H1 (cell line): ENCODE measurements around the gene SHMT2. TPM values are rescaled to one million over a fixed set of nuclear protein-coding genes. Genes with fewer than 3 reads are reported as not detected.

Source experiments
- CTCF ChIA-PET: fragments of 300-600 bp; sonication (Branson Sonifier 250); formaldehyde crosslinking; loops from one replicate; lab custom pipeline; 2021; ENCODE audit not compliant: partially characterized antibody; lab: Charles Lee
- POLR2A ChIA-PET: fragments of 300-600 bp; sonication (Branson Sonifier 250); formaldehyde crosslinking; loops from one replicate; lab custom pipeline; 2021; ENCODE audit warnings: inconsistent platforms; ENCODE audit not compliant: partially characterized antibody; lab: Charles Lee
- DNase-seq, 2 experiments: peaks; one replicate each; pipeline versions ENCODE4 v3.0.0 to v3.0.0-alpha.2; 2010 to 2022; ENCODE audit warnings: low spot score in 2 of 2, low read depth in 1 of 2, mixed read lengths in 1 of 2
- FAIRE-seq: peaks from 2 replicates; lab custom pipeline; 2011; peaks lifted over from hg19 to GRCh38; lab: Jason Lieb, UNC
- H2AFZ ChIP-seq: 2 replicates; pipeline ENCODE4 v1.8.1; 2012; ENCODE audit warnings: low read length, inconsistent platforms
- H2AK5ac ChIP-seq: 2 replicates; pipeline ENCODE4 v1.6.1; 2013; ENCODE audit warnings: low read depth, low read length
- H2BK120ac ChIP-seq: replicated peaks from 2 replicates; pipeline ENCODE3; 2013; ENCODE audit warnings: low read depth, low read length, inconsistent platforms
- H2BK12ac ChIP-seq: 2 replicates; pipeline ENCODE4 v1.6.1; 2013; ENCODE audit warnings: low read depth, low read length
- H2BK15ac ChIP-seq: 2 replicates; pipeline ENCODE4 v1.6.1; 2013; ENCODE audit warnings: low read length
- H2BK20ac ChIP-seq: 2 replicates; pipeline ENCODE4 v1.6.1; 2013; ENCODE audit warnings: low read length
- H2BK5ac ChIP-seq: 2 replicates; pipeline ENCODE4 v1.6.1; 2013; ENCODE audit warnings: low read depth, low read length
- H3K14ac ChIP-seq: 2 replicates; pipeline ENCODE4 v1.6.1; 2013; ENCODE audit warnings: inconsistent platforms; ENCODE audit not compliant: insufficient read length
- H3K18ac ChIP-seq: 2 replicates; pipeline ENCODE4 v1.6.1; 2013; ENCODE audit warnings: low read length; ENCODE audit errors: extremely low read depth
- H3K23ac ChIP-seq: 2 replicates; pipeline ENCODE4 v1.6.1; 2013; ENCODE audit warnings: inconsistent platforms; ENCODE audit not compliant: insufficient read length
- H3K23me2 ChIP-seq: 2 replicates; pipeline ENCODE4 v1.6.1; 2013; ENCODE audit warnings: low read depth, low read length
- H3K27ac ChIP-seq: 2 replicates; pipeline ENCODE4 v1.6.1; 2011; ENCODE audit warnings: low read depth, low read length, inconsistent platforms
- H3K27me3 ChIP-seq, 4 experiments: replicated peaks in 1 of 4; 1 replicate in 1 of 4; 2 replicates in 3 of 4; pipeline versions ENCODE4 v1.6.1 to v1.8.1; 2011 to 2013; ENCODE audit warnings: low read length in 3 of 4, mild to moderate bottlenecking in 3 of 4, inconsistent platforms in 2 of 4, mixed read lengths in 2 of 4, moderate library complexity in 1 of 4; ENCODE audit not compliant: control insufficient read depth in 3 of 4, insufficient read depth in 3 of 4; ENCODE audit errors: extremely low read depth in 1 of 4
- H3K36me3 ChIP-seq, 4 experiments: 2 replicates each; pipeline versions ENCODE4 v1.6.1 to v1.8.1; 2011 to 2013; ENCODE audit warnings: mild to moderate bottlenecking in 4 of 4, low read length in 3 of 4, moderate library complexity in 2 of 4, control low read depth in 1 of 4, inconsistent platforms in 1 of 4; ENCODE audit not compliant: insufficient read depth in 4 of 4, control insufficient read depth in 2 of 4
- H3K4ac ChIP-seq: replicated peaks from 2 replicates; pipeline ENCODE3; 2013; ENCODE audit warnings: low read length, low read depth, mixed read lengths, inconsistent platforms; ENCODE audit not compliant: insufficient read length
- H3K4me1 ChIP-seq, 4 experiments: replicated peaks in 1 of 4; 1 replicate in 1 of 4; 2 replicates in 3 of 4; pipeline versions ENCODE4 v1.6.1 to v1.8.1; 2011 to 2013; ENCODE audit warnings: low read length in 3 of 4, inconsistent platforms in 2 of 4, mixed read lengths in 1 of 4; ENCODE audit not compliant: insufficient read depth in 4 of 4, control insufficient read depth in 3 of 4
- H3K4me2 ChIP-seq, 2 experiments: 2 replicates each; pipeline versions ENCODE4 v1.6.1 to v1.8.1; 2011 to 2013; ENCODE audit warnings: low read depth in 2 of 2, low read length in 2 of 2, control low read depth in 1 of 2, inconsistent platforms in 1 of 2, mild to moderate bottlenecking in 1 of 2; ENCODE audit not compliant: insufficient read depth in 1 of 2
- H3K4me3 ChIP-seq, 4 experiments: fragments of 200-600, 300-600 bp in 1 of 4; sonication (generic), shearing (Covaris generic), sonication (Bioruptor Twin) in 1 of 4; 2 replicates each; pipeline versions ENCODE4 v1.5.1 to v1.8.1; 2011 to 2016; ENCODE audit warnings: low read length in 4 of 4, low read depth in 3 of 4, control low read depth in 2 of 4, inconsistent platforms in 2 of 4, mild to moderate bottlenecking in 2 of 4, mixed read lengths in 1 of 4, moderate library complexity in 1 of 4; ENCODE audit not compliant: insufficient read depth in 2 of 4; ENCODE audit errors: extremely low read depth in 1 of 4
- H3K56ac ChIP-seq: replicated peaks from 2 replicates; pipeline ENCODE3; 2013; ENCODE audit warnings: low read depth, mild to moderate bottlenecking, mixed read lengths, low read length, inconsistent platforms; ENCODE audit not compliant: insufficient read length
- H3K79me1 ChIP-seq: 2 replicates; pipeline ENCODE4 v1.6.1; 2013; ENCODE audit warnings: low read depth, low read length, control low read depth
- H3K79me2 ChIP-seq, 2 experiments: 2 replicates each; pipeline versions ENCODE4 v1.6.1 to v1.8.1; 2012 to 2013; ENCODE audit warnings: low read length in 2 of 2, mild to moderate bottlenecking in 2 of 2, inconsistent platforms in 1 of 2; ENCODE audit not compliant: insufficient read depth in 2 of 2, control insufficient read depth in 1 of 2
- H3K9ac ChIP-seq, 4 experiments: replicated peaks in 1 of 4; 1 replicate in 1 of 4; 2 replicates in 3 of 4; pipeline versions ENCODE4 v1.6.1 to v1.8.1; 2011 to 2013; ENCODE audit warnings: low read depth in 3 of 4, low read length in 3 of 4, control low read depth in 2 of 4, mild to moderate bottlenecking in 2 of 4, moderate library complexity in 2 of 4, inconsistent platforms in 1 of 4; ENCODE audit errors: extremely low read depth in 1 of 4
- H3K9me3 ChIP-seq, 2 experiments: 2 replicates each; pipeline versions ENCODE4 v1.6.1 to v1.8.1; 2012 to 2013; ENCODE audit warnings: mild to moderate bottlenecking in 2 of 2, moderate library complexity in 2 of 2, control low read depth in 1 of 2, inconsistent platforms in 1 of 2, low read depth in 1 of 2, low read length in 1 of 2, mixed read lengths in 1 of 2; ENCODE audit not compliant: insufficient read depth in 2 of 2
- H4K20me1 ChIP-seq, 2 experiments: replicated peaks in 1 of 2; 2 replicates each; pipeline versions ENCODE3 to v1.8.1; 2011 to 2013; ENCODE audit warnings: inconsistent platforms in 2 of 2, low read length in 2 of 2, mild to moderate bottlenecking in 1 of 2; ENCODE audit not compliant: insufficient read depth in 2 of 2, control insufficient read depth in 1 of 2
- H4K5ac ChIP-seq: 2 replicates; pipeline ENCODE4 v1.6.1; 2013; ENCODE audit warnings: low read length, low read depth, mixed read lengths, inconsistent platforms; ENCODE audit not compliant: insufficient read length
- H4K8ac ChIP-seq: 2 replicates; pipeline ENCODE4 v1.8.0; 2013; ENCODE audit warnings: mild to moderate bottlenecking, moderate library complexity, low read length, inconsistent platforms; ENCODE audit not compliant: insufficient read depth; ENCODE audit errors: extremely low read depth
- H4K91ac ChIP-seq: replicated peaks from 2 replicates; pipeline ENCODE3; 2013; ENCODE audit warnings: low read length, mixed read lengths, inconsistent platforms; ENCODE audit not compliant: insufficient read length
- BACH1 ChIP-seq: IDR thresholded peaks from 2 replicates; pipeline ENCODE4 v1.6.1; 2012; ENCODE audit warnings: low read length, improper control_type of control experiment
- CHD1 ChIP-seq: IDR thresholded peaks from 2 replicates; pipeline ENCODE4 v1.6.1; 2012; ENCODE audit warnings: low read depth, low read length, improper control_type of control experiment
- EGR1 ChIP-seq: IDR thresholded peaks from 2 replicates; pipeline ENCODE4 v1.6.1; 2011; ENCODE audit warnings: low read depth, low read length, borderline replicate concordance
- JUND ChIP-seq: IDR thresholded peaks from 2 replicates; pipeline ENCODE4 v1.6.1; 2011; ENCODE audit warnings: mild to moderate bottlenecking, improper control_type of control experiment, low read length
- KDM1A ChIP-seq: fragments of 200-600, 300-600 bp; sonication (generic); IDR thresholded peaks from 2 replicates; pipeline ENCODE4 v1.7.1; 2016; ENCODE audit warnings: mild to moderate bottlenecking, low read length, borderline replicate concordance
- KDM5A ChIP-seq: fragments of 200-600 bp; IDR thresholded peaks from 2 replicates; pipeline ENCODE4 v1.7.1; 2012; ENCODE audit warnings: mild to moderate bottlenecking, low read length, inconsistent platforms, mixed read lengths
- NANOG ChIP-seq: IDR thresholded peaks from 2 replicates; pipeline ENCODE4 v1.6.1; 2011; ENCODE audit warnings: low read length, low read depth, mild to moderate bottlenecking, inconsistent platforms; ENCODE audit not compliant: insufficient read depth, poor library complexity, severe bottlenecking
- POLR2A ChIP-seq, 2 experiments: IDR thresholded peaks; 1 replicate in 1 of 2; 2 replicates in 1 of 2; pipeline ENCODE4 v1.6.1; 2011; ENCODE audit warnings: low read depth in 2 of 2, low read length in 2 of 2, mild to moderate bottlenecking in 2 of 2; ENCODE audit errors: control extremely low read depth in 1 of 2
- RBBP5 ChIP-seq: IDR thresholded peaks from 2 replicates; pipeline ENCODE4 v1.7.1; 2012; ENCODE audit warnings: low read depth, mild to moderate bottlenecking, inconsistent platforms, low read length, moderate library complexity, borderline replicate concordance
- SIN3A ChIP-seq, 2 experiments: IDR thresholded peaks in 1 of 2; conservative IDR thresholded peaks in 1 of 2; 2 replicates each; pipeline ENCODE4 v1.6.1; 2011 to 2012; ENCODE audit warnings: low read length in 2 of 2, improper control_type of control experiment in 1 of 2, low read depth in 1 of 2, mild to moderate bottlenecking in 1 of 2
- SP4 ChIP-seq: IDR thresholded peaks from 2 replicates; pipeline ENCODE4 v1.6.1; 2012; ENCODE audit warnings: low read length, inconsistent platforms
- TBP ChIP-seq: IDR thresholded peaks from 2 replicates; pipeline ENCODE4 v1.6.1; 2011; ENCODE audit warnings: low read depth, low read length, improper control_type of control experiment
- TCF12 ChIP-seq: IDR thresholded peaks from 2 replicates; pipeline ENCODE4 v1.6.1; 2011; ENCODE audit warnings: low read depth, mild to moderate bottlenecking, low read length
- YY1 ChIP-seq: IDR thresholded peaks from 2 replicates; pipeline ENCODE4 v1.6.1; 2011; ENCODE audit warnings: low read depth, mild to moderate bottlenecking, low read length
- ZNF274 ChIP-seq: IDR thresholded peaks from 2 replicates; pipeline ENCODE4 v1.7.0; 2012; ENCODE audit warnings: low read length, borderline replicate concordance; ENCODE audit errors: extremely low read depth
- WGBS, 2 experiments: shearing (Covaris generic) in 1 of 2; methylation state at CpG; one replicate each; pipeline versions ENCODE4 v1.1.6 to v1.1.7; 2013 to 2015; ENCODE audit warnings: low lambda C conversion rate in 2 of 2, mixed read lengths in 2 of 2, inconsistent platforms in 1 of 2, low coverage in 1 of 2, missing lambda C conversion rate in 1 of 2; ENCODE audit not compliant: insufficient replicate concordance in 2 of 2, insufficient coverage in 1 of 2, insufficient read length in 1 of 2; ENCODE audit errors: extremely low coverage in 1 of 2, missing lambda C conversion rate in 1 of 2; 5-methylcytosine and 5-hydroxymethylcytosine counted together
- polyA plus RNA-seq, 7 experiments: library from polyadenylated mRNA; depleted of rRNA in 3 of 7; stranded (reverse) in 5 of 7; unstranded in 2 of 7; fragments of >200 nt in 5 of 7; fragments of 200-250 nt in 2 of 7; gene quantifications; 1 replicate in 5 of 7; 2 replicates in 1 of 7; 4 replicates in 1 of 7; pipeline versions ENCODE4 v1.2.1 to v1.2.3, GENCODE V29; 2011 to 2013; ENCODE audit warnings: missing spikeins in 2 of 7, mixed read lengths in 2 of 7
- total RNA-seq: library from RNA; stranded (reverse); fragmentation: NEBNext Ultra II Directional; extraction: Animal tissue kit (Norgen Biotek cat#: 25700); gene quantifications from 2 replicates; pipeline ENCODE4 v1.2.1, GENCODE V29; 2021

Gene SHMT2
- total and polyA plus RNA-seq, 2 of the 8 experiments (the other 6 are each of a cell fraction or from before 2014, with no cell fraction given) = 274 to 520 TPM

- no peak overlapping the region for H3K4ac ChIP-seq
- H2BK20ac ChIP-seq = no peak overlapping the region
- H3K23me2 ChIP-seq = peaks cover 23% of the 10 kb centered on the region
- no peak overlapping the region for H4K5ac ChIP-seq
- H3K9me3 ChIP-seq = no peaks in the 10 kb centered on the region
- no peak overlapping the region for H2BK120ac ChIP-seq
- CTCF ChIA-PET = interaction anchor here (1.1 to 27.9 kb wide), 3 partner anchors 7 to 42 kb away, joined by 4 to 726 read pairs (median 527); partner anchors contain the start of genes NXPH4 and SHMT2
- peaks cover 25 to 38% of the 10 kb centered on the region in 2 experiments for H4K20me1 ChIP-seq
- no peak overlapping the region for H2BK12ac ChIP-seq
- H3K27me3 ChIP-seq = peaks cover 31 to 49% (median 42%) of the 10 kb centered on the region in 4 experiments
- POLR2A ChIA-PET = interaction anchor here (0.9 to 23.7 kb wide), 11 partner anchors 5 to 286 kb away, joined by 3 to 852 read pairs (median 12); partner anchors contain the start of genes DDIT3, GLI1, LRP1 and NXPH4
- H3K18ac ChIP-seq = no peak overlapping the region
- H2BK5ac ChIP-seq = no peak overlapping the region
- H2AK5ac ChIP-seq = no peak overlapping the region
- DNase-seq (no peak), FAIRE-seq (no peak)
- no peak overlapping the region for H2AFZ ChIP-seq
- H3K79me1 ChIP-seq = peaks cover 11% of the 10 kb centered on the region
- 87% methylated on average over 10 of the region's 10 CpGs; no CpG with 5 or more reads in 1 of the 2 experiments for WGBS, 2 experiments
- H3K4me3 ChIP-seq = no peak overlapping the region
- H4K8ac ChIP-seq = no peak overlapping the region
- no peak overlapping the region for H4K91ac ChIP-seq
- no peak overlapping the region for H3K56ac ChIP-seq
- no peak overlapping the region for H3K9ac ChIP-seq
- no peak overlapping the region for H3K27ac ChIP-seq
- peaks cover 6 to 15% of the 10 kb centered on the region in 2 experiments; a peak in 3 of 4 replicates for H3K79me2 ChIP-seq
- no peak overlapping the region for H3K23ac ChIP-seq
- H3K36me3 ChIP-seq = peaks cover 29 to 42% (median 35%) of the 10 kb centered on the region in 4 experiments
- no peak overlapping the region for H3K14ac ChIP-seq
- peak overlapping the region in 1 of 2 experiments; percentile 12; a peak in 1 of 4 replicates for H3K4me2 ChIP-seq
- no peak overlapping the region for H2BK15ac ChIP-seq
- peaks cover 6 to 54% (median 32%) of the 10 kb centered on the region in 4 experiments for H3K4me1 ChIP-seq
- TF ChIP-seq JUND (no peak), KDM1A (no peak), YY1 (no peak), BACH1 (no peak), POLR2A (IDR thresholded peaks at IDR 0.05; ENCODE audit: control extremely low read depth in 1 of 2, low read depth in 2 of 2, low read length in 2 of 2) (no peak), TCF12 (no peak), RBBP5 (no peak), SP4 (no peak), EGR1 (no peak), SIN3A (conservative IDR thresholded peaks at IDR 0.05 in 1 of 2, IDR thresholded peaks at IDR 0.05 in 1 of 2; ENCODE audit: low read depth in 1 of 2, low read length in 2 of 2) (no peak), CHD1 (no peak), TBP (no peak), ZNF274 (no peak), KDM5A (no peak), NANOG (no peak)
These were observed 5.1 kb downstream of the SHMT2 start for GRCh38 chr12:57234571-57235016.
